HEK293 (cell line): ENCODE data around the gene KCNS1.

Experiments
- CTCF ChIA-PET: fragments of 350-600 bp; formaldehyde crosslinking; extraction: SDS; loops from one replicate; lab custom pipeline; 2021; ENCODE audit warnings: antibody characterized with exemption; lab: Yijun Ruan, JAX
- POLR2A ChIA-PET: fragments of 300-600 bp; formaldehyde crosslinking; extraction: SDS; loops from one replicate; lab custom pipeline; 2020; ENCODE audit warnings: antibody characterized with exemption, inconsistent platforms; lab: Yijun Ruan, JAX
- H3K27ac ChIP-seq: fragments of 200-500 bp; sonication (Bioruptor generic); 2 replicates; pipeline ENCODE4 v1.5.1; 2014; ENCODE audit warnings: low read depth, low read length, control low read depth, inconsistent platforms; ENCODE audit errors: extremely low read depth
- H3K36me3 ChIP-seq, 2 experiments: fragments of 200-500 bp in 1 of 2; sonication (Bioruptor generic) in 1 of 2; 1 replicate in 1 of 2; 2 replicates in 1 of 2; pipeline ENCODE4 v1.5.1; 2014 to 2017; ENCODE audit warnings: inconsistent platforms in 2 of 2, low read length in 2 of 2; ENCODE audit not compliant: control insufficient read depth in 2 of 2, insufficient read depth in 1 of 2
- H3K4me1 ChIP-seq: fragments of 200-500 bp; sonication (Bioruptor generic); 2 replicates; pipeline ENCODE4 v1.5.1; 2014; ENCODE audit warnings: mild to moderate bottlenecking, low read length, inconsistent platforms; ENCODE audit not compliant: control insufficient read depth, insufficient read depth
- H3K4me3 ChIP-seq: 2 replicates; pipeline ENCODE4 v1.5.1; 2011; ENCODE audit warnings: low read depth, mild to moderate bottlenecking, control low read depth, low read length, moderate library complexity
- H3K9me3 ChIP-seq: fragments of 200-500 bp; sonication (Bioruptor generic); 2 replicates; pipeline ENCODE4 v1.5.1; 2014; ENCODE audit warnings: low read depth, low read length, inconsistent platforms; ENCODE audit not compliant: control insufficient read depth, insufficient read depth
- RBAK ChIP-seq: fragments of 450-650 bp; formaldehyde crosslinking; IDR thresholded peaks from 2 replicates; pipeline ENCODE4 v1.5.1; 2016; ENCODE audit warnings: missing biosample characterization, missing genetic modification characterization
- SP7 ChIP-seq: fragments of 450-650 bp; formaldehyde crosslinking; IDR thresholded peaks from 2 replicates; pipeline ENCODE4 v1.5.1; 2016; ENCODE audit warnings: missing biosample characterization, missing genetic modification characterization
- YY1 ChIP-seq: fragments of 450-650 bp; formaldehyde crosslinking; IDR thresholded peaks from 2 replicates; pipeline ENCODE4 v1.5.1; 2018; ENCODE audit warnings: missing biosample characterization, missing genetic modification characterization
- YY2 ChIP-seq: fragments of 450-650 bp; formaldehyde crosslinking; IDR thresholded peaks from 2 replicates; pipeline ENCODE4 v1.5.1; 2016; ENCODE audit warnings: missing biosample characterization, missing genetic modification characterization
- ZNF132 ChIP-seq: fragments of 450-650 bp; formaldehyde crosslinking; IDR thresholded peaks from 2 replicates; pipeline ENCODE4 v1.5.1; 2017; ENCODE audit warnings: missing biosample characterization, missing genetic modification characterization, borderline replicate concordance
- ZNF157 ChIP-seq: fragments of 450-650 bp; formaldehyde crosslinking; IDR thresholded peaks from 2 replicates; pipeline ENCODE4 v1.5.1; 2016; ENCODE audit warnings: missing biosample characterization, missing genetic modification characterization
- ZNF169 ChIP-seq: fragments of 450-650 bp; formaldehyde crosslinking; IDR thresholded peaks from 2 replicates; pipeline ENCODE4 v1.5.1; 2016; ENCODE audit warnings: missing biosample characterization, missing genetic modification characterization
- ZNF175 ChIP-seq: fragments of 450-650 bp; formaldehyde crosslinking; IDR thresholded peaks from 2 replicates; pipeline ENCODE4 v1.5.1; 2016; ENCODE audit warnings: missing biosample characterization, missing genetic modification characterization
- ZNF184 ChIP-seq: fragments of 450-650 bp; IDR thresholded peaks from 2 replicates; pipeline ENCODE4 v1.5.1; 2018; ENCODE audit warnings: missing biosample characterization, mild to moderate bottlenecking, missing genetic modification characterization
- ZNF24 ChIP-seq: fragments of 450-650 bp; formaldehyde crosslinking; IDR thresholded peaks from 2 replicates; pipeline ENCODE4 v1.5.1; 2016; ENCODE audit warnings: missing biosample characterization, missing genetic modification characterization
- ZNF335 ChIP-seq: fragments of 450-650 bp; formaldehyde crosslinking; conservative IDR thresholded peaks from 2 replicates; pipeline ENCODE4 v1.5.1; 2016; ENCODE audit warnings: missing biosample characterization, missing genetic modification characterization
- ZNF521 ChIP-seq: fragments of 450-650 bp; formaldehyde crosslinking; IDR thresholded peaks from 2 replicates; pipeline ENCODE4 v1.5.1; 2017; ENCODE audit warnings: missing biosample characterization, mild to moderate bottlenecking, missing genetic modification characterization
- ZNF530 ChIP-seq: fragments of 450-650 bp; formaldehyde crosslinking; IDR thresholded peaks from 2 replicates; pipeline ENCODE4 v1.5.1; 2016; ENCODE audit warnings: low read depth, missing biosample characterization, missing genetic modification characterization
- ZNF596 ChIP-seq: fragments of 450-650 bp; IDR thresholded peaks from 2 replicates; pipeline ENCODE4 v1.5.0; 2018; ENCODE audit warnings: missing biosample characterization, mild to moderate bottlenecking, missing genetic modification characterization, moderate library complexity
- ZNF629 ChIP-seq: fragments of 450-650 bp; formaldehyde crosslinking; IDR thresholded peaks from 2 replicates; pipeline ENCODE4 v1.5.1; 2017; ENCODE audit warnings: missing biosample characterization, missing genetic modification characterization
- ZNF837 ChIP-seq: fragments of 450-650 bp; formaldehyde crosslinking; IDR thresholded peaks from 2 replicates; pipeline ENCODE4 v1.5.1; 2016; ENCODE audit warnings: missing biosample characterization, missing genetic modification characterization
- TF ChIP-seq, protein P1 (sequence below): fragments of 450-650 bp; formaldehyde crosslinking; IDR thresholded peaks from 2 replicates; pipeline ENCODE4 v1.5.1; 2016; ENCODE audit warnings: missing biosample characterization, missing genetic modification characterization
- TF ChIP-seq, protein P2 (sequence below): fragments of 450-650 bp; formaldehyde crosslinking; IDR thresholded peaks from 2 replicates; pipeline ENCODE4 v1.5.1; 2017; ENCODE audit warnings: missing biosample characterization, missing genetic modification characterization
- TF ChIP-seq, protein P3 (sequence below): fragments of 450-650 bp; formaldehyde crosslinking; IDR thresholded peaks from 2 replicates; pipeline ENCODE4 v1.5.1; 2016; ENCODE audit warnings: missing biosample characterization, missing genetic modification characterization

KCNS1 gene

DNA sequence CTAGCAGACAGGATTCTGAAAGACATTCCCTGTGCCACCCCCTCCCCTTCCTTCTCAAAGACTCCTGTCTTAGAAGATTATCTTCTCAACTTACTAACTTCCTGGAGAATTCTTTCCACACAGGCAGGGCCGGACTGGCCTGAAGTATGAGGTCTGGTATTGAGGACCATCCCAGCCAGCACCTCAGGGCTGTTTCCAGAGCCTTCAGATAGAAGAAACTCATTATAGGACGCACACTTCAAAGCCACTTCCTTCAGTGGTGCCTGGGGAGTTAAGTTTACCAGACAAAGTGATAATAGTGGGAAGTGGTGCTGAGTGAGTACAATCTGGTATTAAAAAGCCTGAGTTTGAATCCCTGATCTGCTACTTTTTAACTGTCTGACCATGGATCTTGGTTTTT is 15.6 kb downstream of the KCNS1 start:
- CTCF ChIA-PET = no interaction called here

DNA sequence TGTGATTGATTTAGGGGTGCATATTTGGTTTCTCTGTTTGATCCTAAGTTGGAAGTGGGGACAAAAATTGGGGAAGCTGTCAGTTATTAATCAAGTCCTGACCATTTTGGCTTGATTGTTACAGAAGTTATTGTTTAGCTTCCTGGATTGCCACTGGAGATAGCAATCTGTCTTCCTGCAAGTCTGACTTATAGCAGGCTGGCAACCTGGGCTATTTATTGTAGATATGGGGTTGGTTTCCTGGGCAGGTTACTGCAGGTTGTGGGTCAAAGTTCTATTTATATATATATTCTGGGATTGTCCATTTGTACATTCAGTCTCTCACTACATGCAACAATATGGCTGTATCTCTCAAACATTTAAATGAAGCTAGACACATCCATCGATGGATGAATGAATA is 17.8 kb downstream of the KCNS1 start:
- Histone ChIP-seq H3K4me3 (no peak overlapping the region), H3K4me1 (no peaks in the 10 kb centered on the region), H3K27ac (no peak overlapping the region), H3K9me3 (no peaks in the 10 kb centered on the region), H3K36me3 (peaks cover 0 to 38% of the 10 kb centered on the region in 2 experiments; a peak in 1 of 3 replicates)
- ChIA-PET POLR2A (no interaction called here), CTCF (interaction anchor here (0.7 to 2.0 kb wide), 4 partner anchors 12 to 72 kb away, joined by 3 to 12 read pairs (median 4); no protein-coding TSS in a partner anchor)
- TF ChIP-seq ZNF837 = no peak
- TF ChIP-seq ZNF132 (tag by site-specific recombination) = no peak
- TF ChIP-seq YY1 (tag by site-specific recombination) = no peak
- no peak for TF ChIP-seq YY2 (tag by site-specific recombination)
- TF ChIP-seq ZNF629 (tag by site-specific recombination) = no peak
- TF ChIP-seq SP7 (tag by site-specific recombination) = no peak
- TF ChIP-seq ZNF157 (tag by site-specific recombination) = no peak
- no peak for TF ChIP-seq ZNF169
- TF ChIP-seq ZNF530 (tag by site-specific recombination) = no peak
- no peak for TF ChIP-seq ZNF596 (tag by site-specific recombination)
- TF ChIP-seq, protein P1, sequence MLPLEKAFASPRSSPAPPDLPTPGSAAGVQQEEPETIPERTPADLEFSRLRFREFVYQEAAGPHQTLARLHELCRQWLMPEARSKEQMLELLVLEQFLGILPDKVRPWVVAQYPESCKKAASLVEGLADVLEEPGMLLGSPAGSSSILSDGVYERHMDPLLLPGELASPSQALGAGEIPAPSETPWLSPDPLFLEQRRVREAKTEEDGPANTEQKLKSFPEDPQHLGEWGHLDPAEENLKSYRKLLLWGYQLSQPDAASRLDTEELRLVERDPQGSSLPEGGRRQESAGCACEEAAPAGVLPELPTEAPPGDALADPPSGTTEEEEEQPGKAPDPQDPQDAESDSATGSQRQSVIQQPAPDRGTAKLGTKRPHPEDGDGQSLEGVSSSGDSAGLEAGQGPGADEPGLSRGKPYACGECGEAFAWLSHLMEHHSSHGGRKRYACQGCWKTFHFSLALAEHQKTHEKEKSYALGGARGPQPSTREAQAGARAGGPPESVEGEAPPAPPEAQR = no peak
- TF ChIP-seq, protein P2, sequence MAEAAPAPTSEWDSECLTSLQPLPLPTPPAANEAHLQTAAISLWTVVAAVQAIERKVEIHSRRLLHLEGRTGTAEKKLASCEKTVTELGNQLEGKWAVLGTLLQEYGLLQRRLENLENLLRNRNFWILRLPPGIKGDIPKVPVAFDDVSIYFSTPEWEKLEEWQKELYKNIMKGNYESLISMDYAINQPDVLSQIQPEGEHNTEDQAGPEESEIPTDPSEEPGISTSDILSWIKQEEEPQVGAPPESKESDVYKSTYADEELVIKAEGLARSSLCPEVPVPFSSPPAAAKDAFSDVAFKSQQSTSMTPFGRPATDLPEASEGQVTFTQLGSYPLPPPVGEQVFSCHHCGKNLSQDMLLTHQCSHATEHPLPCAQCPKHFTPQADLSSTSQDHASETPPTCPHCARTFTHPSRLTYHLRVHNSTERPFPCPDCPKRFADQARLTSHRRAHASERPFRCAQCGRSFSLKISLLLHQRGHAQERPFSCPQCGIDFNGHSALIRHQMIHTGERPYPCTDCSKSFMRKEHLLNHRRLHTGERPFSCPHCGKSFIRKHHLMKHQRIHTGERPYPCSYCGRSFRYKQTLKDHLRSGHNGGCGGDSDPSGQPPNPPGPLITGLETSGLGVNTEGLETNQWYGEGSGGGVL = no peak
- TF ChIP-seq, all 188 proteins: peak for 0

More for the DNA sequence above, 15.6 kb downstream of the KCNS1 start:
- H3K4me1 ChIP-seq = no peaks in the 10 kb centered on the region
- H3K36me3 ChIP-seq = peaks cover 0 to 28% of the 10 kb centered on the region in 2 experiments; a peak in 1 of 3 replicates
- H3K27ac ChIP-seq = no peak overlapping the region
- TF ChIP-seq, protein P3, sequence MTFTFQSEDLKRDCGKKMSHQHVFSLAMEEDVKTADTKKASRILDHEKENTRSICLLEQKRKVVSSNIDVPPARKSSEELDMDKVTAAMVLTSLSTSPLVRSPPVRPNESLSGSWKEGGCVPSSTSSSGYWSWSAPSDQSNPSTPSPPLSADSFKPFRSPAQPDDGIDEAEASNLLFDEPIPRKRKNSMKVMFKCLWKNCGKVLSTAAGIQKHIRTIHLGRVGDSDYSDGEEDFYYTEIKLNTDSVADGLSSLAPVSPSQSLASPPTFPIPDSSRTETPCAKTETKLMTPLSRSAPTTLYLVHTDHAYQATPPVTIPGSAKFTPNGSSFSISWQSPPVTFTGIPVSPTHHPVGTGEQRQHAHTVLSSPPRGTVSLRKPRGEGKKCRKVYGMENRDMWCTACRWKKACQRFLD (tag by site-specific recombination) = no peak
- no peak for TF ChIP-seq ZNF521 (tag by site-specific recombination)
- TF ChIP-seq RBAK (tag by site-specific recombination) = no peak
- no peak for TF ChIP-seq ZNF335 (tag by site-specific recombination)
- no peak for TF ChIP-seq ZNF24
- POLR2A ChIA-PET = no interaction called here
- no peaks in the 10 kb centered on the region for H3K9me3 ChIP-seq
- H3K4me3 ChIP-seq = no peak overlapping the region

DNA sequence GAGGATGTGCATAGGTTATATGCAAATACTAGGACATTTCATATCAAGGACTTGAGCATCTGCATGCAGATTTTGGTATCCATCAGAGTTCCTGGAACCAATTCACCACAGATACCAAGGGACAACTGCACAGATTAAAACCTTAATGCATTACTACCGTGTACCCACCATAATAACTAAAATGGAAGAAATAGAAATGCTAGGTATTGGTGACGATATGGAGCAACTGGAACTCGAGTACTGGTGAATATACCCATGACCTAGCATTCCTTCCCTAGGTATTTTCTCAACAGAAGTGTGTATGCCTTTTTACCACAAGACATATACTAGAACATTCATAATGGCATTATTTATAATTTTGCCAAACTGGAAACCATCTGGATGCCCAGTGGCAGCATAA is 18.5 kb downstream of the KCNS1 start:
- ChIA-PET POLR2A (no interaction called here), CTCF (interaction anchor here (0.6 to 2.0 kb wide), 5 partner anchors 11 to 237 kb away, joined by 3 to 12 read pairs (median 5); no protein-coding TSS in a partner anchor)
- Histone ChIP-seq H3K36me3 (peaks cover under 1 to 42% of the 10 kb centered on the region in 2 experiments; a peak in 2 of 3 replicates), H3K4me3 (no peak overlapping the region), H3K9me3 (no peaks in the 10 kb centered on the region), H3K4me1 (no peaks in the 10 kb centered on the region), H3K27ac (no peak overlapping the region)
- TF ChIP-seq ZNF184 (peak; percentile 95), ZNF175 (tag by site-specific recombination) (no peak)
